ENCODE measurements around the gene DNMT3A.

DNMT3A gene

DNA sequence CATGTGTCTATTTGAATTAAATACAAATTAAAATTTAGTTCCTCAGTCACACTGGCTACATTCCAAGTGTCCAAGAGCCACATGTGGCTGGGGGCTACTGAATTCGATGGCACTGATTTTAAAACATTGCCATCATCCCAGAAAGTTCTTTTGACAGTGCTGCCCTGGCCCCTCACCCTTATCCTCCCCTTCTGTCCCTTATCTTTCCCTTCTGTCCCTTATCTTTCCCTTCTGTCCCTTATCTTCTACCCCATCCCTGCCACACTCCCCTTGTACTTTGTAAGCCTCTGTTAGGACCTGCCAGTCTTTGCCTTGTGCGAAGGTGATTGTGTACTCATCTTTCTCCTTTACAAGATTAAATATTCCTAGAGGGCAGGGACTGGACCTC, 85.2 kb downstream of the DNMT3A start:
- no peaks in the 10 kb centered on the region for H3K27me3 ChIP-seq (ENCODE audit: insufficient read depth, low read length)
- no peaks in the 10 kb centered on the region for H3K9me3 ChIP-seq (ENCODE audit: insufficient read depth, low read depth, low read length)
- peaks cover 44% of the 10 kb centered on the region for H3K4me1 ChIP-seq (ENCODE audit: insufficient read depth, low read length)
- peak overlapping the region; percentile 10; the same call in 1 of the 2 replicates for H3K9ac ChIP-seq (ENCODE audit: low read depth, low read length)
- H3K36me3 ChIP-seq (ENCODE audit: insufficient read depth, low read depth, low read length), result peaks cover 7% of the 10 kb centered on the region; the same call in 1 of the 2 replicates
- 0 out of 2 replicates have a peak overlapping the region, but pooled peaks have one; percentile 10 for H3K4me3 ChIP-seq (ENCODE audit: low read length)
- H3K27ac ChIP-seq (ENCODE audit: low read length), result no peak overlapping the region

GRCh38 chr2:25255745-25256487, 85.8 kb downstream of the DNMT3A start:
- Histone ChIP-seq H3K27ac (ENCODE audit: low read length) (no peak overlapping the region), H3K36me3 (ENCODE audit: insufficient read depth, low read depth, low read length) (peaks cover 7% of the 10 kb centered on the region; the same call in 1 of the 2 replicates), H3K4me1 (ENCODE audit: insufficient read depth, low read length) (peaks cover 44% of the 10 kb centered on the region), H3K9me3 (ENCODE audit: insufficient read depth, low read depth, low read length) (no peaks in the 10 kb centered on the region), H3K4me3 (ENCODE audit: low read length) (no peak overlapping the region), H3K9ac (ENCODE audit: low read depth, low read length) (no peak overlapping the region), H3K27me3 (ENCODE audit: insufficient read depth, low read length) (no peaks in the 10 kb centered on the region)

- no peak overlapping the region for H3K4me3 ChIP-seq (ENCODE audit: low read length)
- H3K9ac ChIP-seq (ENCODE audit: low read depth, low read length), result no peak overlapping the region
- H3K9me3 ChIP-seq (ENCODE audit: insufficient read depth, low read depth, low read length), result no peaks in the 10 kb centered on the region
- H3K27ac ChIP-seq (ENCODE audit: low read length), result no peak overlapping the region
- H3K27me3 ChIP-seq (ENCODE audit: insufficient read depth, low read length), result no peaks in the 10 kb centered on the region
- peaks cover 7% of the 10 kb centered on the region; the same call in 1 of the 2 replicates for H3K36me3 ChIP-seq (ENCODE audit: insufficient read depth, low read depth, low read length)
- peaks cover 40% of the 10 kb centered on the region for H3K4me1 ChIP-seq (ENCODE audit: insufficient read depth, low read length)
These were observed 86.8 kb downstream of the DNMT3A start for GRCh38 chr2:25254961-25255360.

GRCh38 chr2:25253153-25253626, 88.5 kb downstream of the DNMT3A start:
- Histone ChIP-seq H3K9me3 (ENCODE audit: insufficient read depth, low read depth, low read length) (no peaks in the 10 kb centered on the region), H3K9ac (ENCODE audit: low read depth, low read length) (peak overlapping the region; percentile 86; the same call in 1 of the 2 replicates), H3K4me3 (ENCODE audit: low read length) (peak overlapping the region; percentile 74; the same call in 1 of the 2 replicates), H3K4me1 (ENCODE audit: insufficient read depth, low read length) (peaks cover 35% of the 10 kb centered on the region), H3K36me3 (ENCODE audit: insufficient read depth, low read depth, low read length) (peaks cover 21% of the 10 kb centered on the region), H3K27ac (ENCODE audit: low read length) (peak overlapping the region; percentile 88), H3K27me3 (ENCODE audit: insufficient read depth, low read length) (no peaks in the 10 kb centered on the region)

- H3K27me3 ChIP-seq (ENCODE audit: insufficient read depth, low read length), result no peaks in the 10 kb centered on the region
- H3K27ac ChIP-seq (ENCODE audit: low read length), result peak overlapping the region; percentile 88
- H3K4me3 ChIP-seq (ENCODE audit: low read length), result peak overlapping the region; percentile 96
- no peaks in the 10 kb centered on the region for H3K9me3 ChIP-seq (ENCODE audit: insufficient read depth, low read depth, low read length)
- peaks cover 30% of the 10 kb centered on the region for H3K4me1 ChIP-seq (ENCODE audit: insufficient read depth, low read length)
- H3K36me3 ChIP-seq (ENCODE audit: insufficient read depth, low read depth, low read length), result peaks cover 27% of the 10 kb centered on the region
- peak overlapping the region; percentile 86 for H3K9ac ChIP-seq (ENCODE audit: low read depth, low read length)
These were observed 89.2 kb downstream of the DNMT3A start for GRCh38 chr2:25252291-25253152.

DNA sequence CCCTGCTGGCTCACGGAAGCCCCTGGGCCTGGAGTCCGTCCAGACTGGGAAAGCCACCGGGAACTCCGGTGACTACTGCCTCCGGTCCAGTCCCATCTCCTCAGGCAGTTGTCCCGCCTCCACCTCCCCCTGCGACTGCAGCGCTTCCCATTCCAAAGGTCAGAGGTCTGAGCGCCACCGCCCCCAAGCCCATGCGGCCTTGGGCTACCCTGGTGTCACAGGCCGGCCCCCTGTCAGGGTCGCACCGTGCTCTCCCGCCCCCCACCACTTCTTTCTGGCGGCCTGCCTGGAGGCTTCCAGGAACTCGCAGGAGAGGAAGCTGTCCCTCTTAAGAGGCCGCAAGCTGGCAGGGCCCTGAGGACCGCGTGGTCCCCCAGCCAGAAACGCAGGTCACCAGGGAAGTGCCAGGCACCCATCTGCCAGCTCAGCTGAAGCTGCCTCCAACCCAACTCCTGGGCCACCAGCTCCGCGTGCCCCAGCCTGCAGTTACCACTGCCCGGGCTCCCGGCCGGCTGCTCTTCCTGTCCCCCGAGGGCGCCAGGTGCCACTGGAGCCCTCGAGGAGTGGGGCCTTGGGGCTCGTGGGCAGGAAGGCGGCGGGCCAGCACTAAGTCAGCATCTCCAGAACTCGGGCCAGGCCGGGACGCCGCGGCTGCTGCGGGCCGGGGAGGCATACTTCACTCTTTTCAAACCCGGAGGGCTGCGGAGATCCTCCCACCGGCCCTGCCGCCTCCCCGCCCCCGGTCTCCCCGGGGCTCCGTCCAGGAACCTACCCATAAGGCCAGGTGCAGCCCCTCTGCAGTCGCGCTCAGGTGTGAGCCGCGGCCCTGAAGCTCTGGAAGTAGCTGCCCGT, 90.1 kb downstream of the DNMT3A start:
- peaks cover 21% of the 10 kb centered on the region for H3K4me1 ChIP-seq (ENCODE audit: insufficient read depth, low read length)
- peak overlapping the region; percentile 81 for H3K27ac ChIP-seq (ENCODE audit: low read length)
- peak overlapping the region; percentile 96 for H3K9ac ChIP-seq (ENCODE audit: low read depth, low read length)
- no peaks in the 10 kb centered on the region for H3K27me3 ChIP-seq (ENCODE audit: insufficient read depth, low read length)
- H3K36me3 ChIP-seq (ENCODE audit: insufficient read depth, low read depth, low read length), result peaks cover 36% of the 10 kb centered on the region
- H3K4me3 ChIP-seq (ENCODE audit: low read length), result peak overlapping the region; percentile 96
- H3K9me3 ChIP-seq (ENCODE audit: insufficient read depth, low read depth, low read length), result no peaks in the 10 kb centered on the region

DNA sequence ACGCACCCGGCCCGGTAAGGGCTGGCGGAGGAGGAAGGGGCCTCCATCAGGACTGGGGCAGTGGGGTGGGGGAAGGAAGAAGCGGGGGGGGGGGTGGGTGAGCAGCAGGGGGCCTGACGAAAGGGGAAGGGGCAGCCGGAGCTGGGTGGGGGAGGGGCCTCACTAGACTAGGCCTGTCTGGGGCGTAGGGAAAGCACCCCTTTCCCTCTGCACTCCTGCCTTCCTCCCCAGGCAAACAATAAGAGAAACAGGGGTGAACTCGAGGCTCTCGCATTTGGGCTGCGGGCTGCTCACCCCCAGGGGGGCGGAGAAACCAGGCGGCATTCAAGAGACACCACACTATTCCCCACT, 90.7 kb downstream of the DNMT3A start:
- H3K27ac ChIP-seq (ENCODE audit: low read length), result peak overlapping the region; percentile 81
- peaks cover 20% of the 10 kb centered on the region for H3K4me1 ChIP-seq (ENCODE audit: insufficient read depth, low read length)
- H3K4me3 ChIP-seq (ENCODE audit: low read length), result peak overlapping the region; percentile 96
- peaks cover 41% of the 10 kb centered on the region for H3K36me3 ChIP-seq (ENCODE audit: insufficient read depth, low read depth, low read length)
- no peaks in the 10 kb centered on the region for H3K27me3 ChIP-seq (ENCODE audit: insufficient read depth, low read length)
- no peaks in the 10 kb centered on the region for H3K9me3 ChIP-seq (ENCODE audit: insufficient read depth, low read depth, low read length)
- H3K9ac ChIP-seq (ENCODE audit: low read depth, low read length), result peak overlapping the region; percentile 96

- Histone ChIP-seq H3K9ac (ENCODE audit: low read depth, low read length) (peak overlapping the region; percentile 72; the same call in 1 of the 2 replicates), H3K4me3 (ENCODE audit: low read length) (peak overlapping the region; percentile 96), H3K27ac (ENCODE audit: low read length) (peak overlapping the region; percentile 12), H3K36me3 (ENCODE audit: insufficient read depth, low read depth, low read length) (peaks cover 41% of the 10 kb centered on the region), H3K9me3 (ENCODE audit: insufficient read depth, low read depth, low read length) (no peaks in the 10 kb centered on the region), H3K4me1 (ENCODE audit: insufficient read depth, low read length) (peaks cover 20% of the 10 kb centered on the region), H3K27me3 (ENCODE audit: insufficient read depth, low read length) (no peaks in the 10 kb centered on the region)
These were observed 91.2 kb downstream of the DNMT3A start for GRCh38 chr2:25250331-25251070.

- peak overlapping the region; percentile 72; the same call in 1 of the 2 replicates for H3K9ac ChIP-seq (ENCODE audit: low read depth, low read length)
- H3K27ac ChIP-seq (ENCODE audit: low read length), result peak overlapping the region; percentile 12
- H3K27me3 ChIP-seq (ENCODE audit: insufficient read depth, low read length), result no peaks in the 10 kb centered on the region
- H3K4me1 ChIP-seq (ENCODE audit: insufficient read depth, low read length), result peaks cover 20% of the 10 kb centered on the region
- no peaks in the 10 kb centered on the region for H3K9me3 ChIP-seq (ENCODE audit: insufficient read depth, low read depth, low read length)
- H3K4me3 ChIP-seq (ENCODE audit: low read length), result peak overlapping the region; percentile 96
- H3K36me3 ChIP-seq (ENCODE audit: insufficient read depth, low read depth, low read length), result peaks cover 47% of the 10 kb centered on the region
These were observed 91.9 kb downstream of the DNMT3A start for GRCh38 chr2:25249785-25250184.

GRCh38 chr2:25247792-25248512, 93.8 kb downstream of the DNMT3A start:
- H3K4me1 ChIP-seq (ENCODE audit: insufficient read depth, low read length), result peaks cover 17% of the 10 kb centered on the region
- H3K9me3 ChIP-seq (ENCODE audit: insufficient read depth, low read depth, low read length), result no peaks in the 10 kb centered on the region
- H3K27me3 ChIP-seq (ENCODE audit: insufficient read depth, low read length), result no peaks in the 10 kb centered on the region
- H3K9ac ChIP-seq (ENCODE audit: low read depth, low read length), result no peak overlapping the region
- H3K4me3 ChIP-seq (ENCODE audit: low read length), result no peak overlapping the region
- no peak overlapping the region for H3K27ac ChIP-seq (ENCODE audit: low read length)
- peaks cover 66% of the 10 kb centered on the region for H3K36me3 ChIP-seq (ENCODE audit: insufficient read depth, low read depth, low read length)

Data from iPS-20b (cell line).